T-helper 17 cell (primary cell): ENCODE data around the gene BCAS3. TPM values are rescaled to one million over a fixed set of nuclear protein-coding genes. Genes with fewer than 3 reads are reported as not detected.

Experiments used
- ATAC-seq: fragments of 150-1000 bp; cut with Tn5 transposase; 2 replicates; pipeline ENCODE4 v1.10.0; 2021; ENCODE audit warnings: mild to moderate bottlenecking, moderate library complexity
- DNase-seq, 3 donors: peaks; one replicate each; pipeline versions ENCODE4 v3.0.0 to v3.0.0-alpha.2; 2020 to 2021
- H3K9me3 ChIP-seq: one replicate; pipeline ENCODE4 v1.7.0; 2013; ENCODE audit warnings: low read length, mild to moderate bottlenecking; ENCODE audit not compliant: control insufficient read depth, poor library complexity, severe bottlenecking
- H3K27ac Mint-ChIP-seq: one replicate; pipeline ENCODE4 v1.8.0; 2022; ENCODE audit warnings: mild to moderate bottlenecking, moderate library complexity, mixed read lengths
- H3K27me3 Mint-ChIP-seq: one replicate; pipeline ENCODE4 v1.8.0; 2022; ENCODE audit warnings: mixed read lengths
- H3K36me3 Mint-ChIP-seq: one replicate; pipeline ENCODE4 v1.8.0; 2022; ENCODE audit warnings: low read depth, mixed read lengths
- H3K4me1 Mint-ChIP-seq: one replicate; pipeline ENCODE4 v1.8.0; 2022; ENCODE audit warnings: mild to moderate bottlenecking, mixed read lengths
- H3K4me3 Mint-ChIP-seq: one replicate; pipeline ENCODE4 v1.8.0; 2022; ENCODE audit warnings: mild to moderate bottlenecking, moderate library complexity, mixed read lengths
- total RNA-seq, 4 donors: library from RNA in 2 of 4; stranded (reverse) in 2 of 4; gene quantifications; one replicate each; pipeline ENCODE4 v1.2.3 and lab custom pipeline; 2022 to 2026

BCAS3 gene
- total RNA-seq, 2 donors from 2014 or later: 39.0 to 50.0 TPM

DNA sequence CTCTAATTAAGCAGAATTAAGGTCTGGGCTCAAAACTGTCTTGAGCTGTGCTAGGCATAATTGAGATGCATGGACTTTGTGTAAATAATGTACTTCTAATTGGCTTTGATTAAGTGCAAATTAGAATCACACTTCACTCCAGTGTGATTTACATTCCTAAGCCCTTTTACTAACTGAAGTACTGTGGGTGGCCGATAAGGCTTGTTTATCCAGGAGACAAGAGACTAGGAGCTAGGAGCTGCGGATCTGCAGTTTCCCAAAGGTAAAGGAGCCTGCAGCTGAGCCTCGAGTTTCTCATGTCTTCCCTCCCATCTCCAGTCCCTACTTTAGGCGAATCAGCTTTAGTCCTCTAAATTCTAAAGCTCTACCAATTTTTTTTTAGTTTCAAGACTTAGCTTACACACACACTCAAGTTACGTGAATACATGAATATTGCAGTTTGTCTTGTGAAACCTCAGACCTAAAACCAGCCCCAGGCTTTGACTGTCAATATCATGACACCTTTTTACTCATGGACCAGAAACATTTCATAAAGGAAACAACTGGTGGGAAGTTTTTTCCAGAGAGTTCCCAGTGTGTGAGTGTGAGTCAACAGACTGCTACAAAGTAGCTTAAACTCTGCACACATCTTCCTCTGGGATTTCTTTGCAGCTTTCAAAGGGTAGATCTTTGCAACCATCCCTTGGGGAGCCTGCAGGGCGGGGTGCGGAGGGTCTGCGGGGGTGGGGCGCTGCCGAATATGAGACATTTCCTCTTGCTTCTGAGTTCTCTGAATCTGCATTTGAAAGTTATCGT, 608.1 kb downstream of the BCAS3 start:
- no peak overlapping the region for H3K27ac Mint-ChIP-seq
- H3K9me3 ChIP-seq: no peaks in the 10 kb centered on the region
- no peak for ATAC-seq
- no peak overlapping the region for H3K4me3 Mint-ChIP-seq
- no peaks in the 10 kb centered on the region for H3K36me3 Mint-ChIP-seq
- H3K27me3 Mint-ChIP-seq: no peaks in the 10 kb centered on the region
- no peaks in the 10 kb centered on the region for H3K4me1 Mint-ChIP-seq
- no peak for DNase-seq

DNA sequence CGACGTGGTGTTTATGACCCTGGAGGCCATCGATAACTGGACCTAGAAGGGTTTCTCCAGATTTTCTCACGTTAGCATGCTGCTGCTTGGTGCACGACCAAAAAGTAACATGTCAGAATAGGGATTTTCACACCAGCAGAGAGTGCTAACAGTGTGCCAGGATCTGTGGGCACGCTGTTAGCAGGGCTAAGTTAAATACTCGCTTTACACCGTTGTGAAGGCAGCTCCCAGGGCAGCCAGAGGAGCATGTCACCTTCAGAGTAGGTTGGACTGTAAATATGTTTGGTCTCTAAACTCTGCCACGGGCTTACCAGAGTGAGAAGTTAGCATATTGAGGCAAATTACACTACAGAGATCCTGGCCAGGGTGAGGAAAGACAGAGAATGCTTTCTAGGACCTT, 608.8 kb downstream of the BCAS3 start:
- Mint-ChIP-seq H3K27me3 (no peaks in the 10 kb centered on the region), H3K4me3 (no peak overlapping the region), H3K36me3 (no peaks in the 10 kb centered on the region), H3K27ac (no peak overlapping the region), H3K4me1 (no peaks in the 10 kb centered on the region)
- no peaks in the 10 kb centered on the region for H3K9me3 ChIP-seq
- ATAC-seq (no peak), DNase-seq (no peak)

DNA sequence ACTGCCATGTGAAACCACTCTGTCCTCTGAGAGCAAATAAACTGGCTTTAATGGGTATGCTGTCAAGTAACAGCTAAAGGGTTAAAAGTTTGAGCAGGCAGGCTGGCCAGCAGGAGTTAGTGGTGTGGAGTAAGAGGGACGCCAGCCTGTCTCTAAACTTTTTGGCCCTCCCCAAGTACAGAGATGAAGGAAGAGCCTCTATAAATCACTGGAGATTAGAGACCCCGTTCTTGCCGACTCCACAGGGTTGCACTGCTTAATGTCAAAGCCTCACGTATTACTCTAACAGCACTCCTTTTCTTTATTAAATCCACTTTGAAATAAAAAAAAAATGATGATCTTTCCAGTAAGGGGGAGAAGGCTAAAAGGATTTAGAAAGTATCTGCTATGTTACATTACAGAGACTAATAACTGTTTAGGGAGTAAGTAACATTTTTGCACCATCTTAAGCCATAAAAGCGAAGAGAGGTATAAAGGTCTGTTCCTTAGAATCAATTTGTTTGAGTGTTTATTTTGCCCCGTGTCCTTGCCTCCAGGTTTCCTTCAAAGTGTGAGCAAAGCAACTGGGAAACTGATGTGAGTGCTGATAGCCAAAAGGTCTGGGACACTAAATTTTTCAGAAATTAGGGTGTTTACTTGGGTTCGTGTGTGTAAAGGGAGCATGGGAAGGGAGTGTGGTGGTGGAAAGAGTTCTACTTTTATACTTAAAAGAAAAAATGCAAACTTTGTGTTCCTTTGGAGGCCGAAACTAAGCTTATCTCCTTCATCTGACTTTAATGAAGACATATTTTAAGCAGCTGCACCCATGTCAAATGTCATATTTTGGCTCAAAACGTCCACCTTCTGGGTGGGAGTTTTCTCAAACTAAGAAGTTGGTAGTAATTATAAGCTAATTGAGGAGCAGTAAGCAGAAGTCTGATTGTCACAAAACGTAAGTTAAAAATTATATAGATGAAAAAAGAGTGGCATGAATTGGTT, 612.0 kb downstream of the BCAS3 start:
- peaks cover 2% of the 10 kb centered on the region for H3K4me1 Mint-ChIP-seq
- H3K27me3 Mint-ChIP-seq: no peaks in the 10 kb centered on the region
- DNase-seq (no peak), ATAC-seq (no peak)
- H3K4me3 Mint-ChIP-seq: no peak overlapping the region
- no peak overlapping the region for H3K27ac Mint-ChIP-seq
- no peaks in the 10 kb centered on the region for H3K9me3 ChIP-seq
- H3K36me3 Mint-ChIP-seq: no peaks in the 10 kb centered on the region

DNA sequence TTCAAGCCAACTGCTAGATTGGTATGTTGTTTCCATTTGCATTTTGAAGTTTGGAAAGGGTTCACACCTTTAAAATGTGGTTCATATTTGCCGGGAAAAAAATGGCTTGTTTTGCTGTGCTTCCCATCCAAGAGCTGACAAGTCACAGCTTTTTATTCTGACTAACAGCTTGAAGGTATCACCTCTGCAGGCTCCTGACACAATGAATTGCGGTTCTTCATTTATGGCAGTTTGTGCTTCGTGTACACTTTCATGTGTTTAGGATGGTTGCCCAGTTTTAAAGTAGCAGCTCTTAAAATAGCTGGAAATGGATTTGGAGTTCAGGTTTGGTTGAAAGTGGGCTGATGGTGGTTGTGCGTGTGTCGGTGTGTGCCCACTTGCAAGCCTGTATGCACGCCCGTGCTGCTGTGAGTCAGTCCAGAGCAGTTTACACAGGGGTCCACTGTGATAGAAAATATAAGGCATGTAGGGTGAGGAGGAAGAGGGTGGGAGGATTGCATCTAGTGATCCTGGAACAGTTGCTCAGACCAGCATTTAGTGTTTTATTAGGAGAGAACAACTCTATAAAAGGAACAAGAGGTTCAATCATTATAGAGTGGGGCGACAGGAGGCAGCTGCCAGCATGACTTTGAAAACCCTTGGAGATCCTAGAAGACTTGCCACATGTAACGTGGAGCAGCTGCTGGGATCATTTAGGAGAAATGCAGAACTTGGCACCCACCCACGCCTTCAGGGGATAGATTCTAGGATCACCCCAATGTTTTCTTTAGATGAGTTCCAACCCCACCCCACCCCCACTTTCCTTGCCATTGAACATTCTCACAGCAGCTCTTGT, 614.0 kb downstream of the BCAS3 start:
- DNase-seq (no peak), ATAC-seq (no peak)
- no peaks in the 10 kb centered on the region for H3K27me3 Mint-ChIP-seq
- H3K4me1 Mint-ChIP-seq: peaks cover 3% of the 10 kb centered on the region
- H3K36me3 Mint-ChIP-seq: no peaks in the 10 kb centered on the region
- H3K9me3 ChIP-seq: no peaks in the 10 kb centered on the region
- H3K27ac Mint-ChIP-seq: no peak overlapping the region
- no peak overlapping the region for H3K4me3 Mint-ChIP-seq

DNA sequence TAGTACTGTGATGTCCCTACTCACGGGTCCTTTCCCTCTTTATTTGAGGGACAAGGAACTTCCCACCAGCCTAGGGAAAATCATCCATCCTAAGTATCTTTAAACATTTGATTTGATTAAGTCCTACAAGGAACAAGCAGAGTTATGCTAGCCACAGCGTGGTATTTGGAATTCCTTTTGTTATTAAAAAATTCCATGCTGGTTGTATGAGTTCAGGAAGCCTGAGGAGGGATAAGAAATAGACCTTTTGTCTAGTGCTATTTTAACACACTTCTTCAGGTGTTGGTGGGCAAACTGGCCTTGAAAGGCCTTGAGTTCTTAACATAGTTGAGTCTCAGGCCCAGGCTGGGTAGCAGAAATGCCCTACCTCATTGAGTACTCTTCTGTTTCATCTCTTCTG, 616.6 kb downstream of the BCAS3 start:
- no peak overlapping the region for H3K4me3 Mint-ChIP-seq
- no peaks in the 10 kb centered on the region for H3K9me3 ChIP-seq
- no peaks in the 10 kb centered on the region for H3K27me3 Mint-ChIP-seq
- peaks cover 3% of the 10 kb centered on the region for H3K4me1 Mint-ChIP-seq
- H3K27ac Mint-ChIP-seq: no peak overlapping the region
- DNase-seq (no peak), ATAC-seq (no peak)
- no peaks in the 10 kb centered on the region for H3K36me3 Mint-ChIP-seq

DNA sequence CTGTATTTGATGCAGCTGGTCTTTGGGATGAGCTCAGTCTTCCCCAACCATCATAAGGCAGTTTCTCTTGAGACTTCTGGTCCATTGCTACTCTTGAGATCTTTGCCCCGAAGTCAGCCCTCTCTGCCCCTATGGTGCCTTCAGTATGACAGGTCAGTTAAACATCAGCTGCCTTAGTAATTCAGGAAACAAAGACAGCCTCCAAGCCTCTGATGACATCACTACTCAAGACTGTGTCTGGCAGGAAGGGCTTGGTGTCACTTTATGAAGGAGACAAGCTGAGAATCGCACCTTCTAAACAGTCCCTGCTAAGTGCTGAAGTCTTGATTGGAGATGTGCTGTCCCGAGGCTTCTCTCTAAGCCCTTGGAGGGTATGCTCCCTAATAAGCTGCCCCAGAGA, 617.1 kb downstream of the BCAS3 start:
- no peak for ATAC-seq
- no peak for DNase-seq
- peak overlapping the region; percentile 43 for H3K27ac Mint-ChIP-seq
- H3K4me3 Mint-ChIP-seq: no peak overlapping the region
- H3K27me3 Mint-ChIP-seq: no peaks in the 10 kb centered on the region
- no peaks in the 10 kb centered on the region for H3K36me3 Mint-ChIP-seq
- peaks cover 3% of the 10 kb centered on the region for H3K4me1 Mint-ChIP-seq
- H3K9me3 ChIP-seq: no peaks in the 10 kb centered on the region

DNA sequence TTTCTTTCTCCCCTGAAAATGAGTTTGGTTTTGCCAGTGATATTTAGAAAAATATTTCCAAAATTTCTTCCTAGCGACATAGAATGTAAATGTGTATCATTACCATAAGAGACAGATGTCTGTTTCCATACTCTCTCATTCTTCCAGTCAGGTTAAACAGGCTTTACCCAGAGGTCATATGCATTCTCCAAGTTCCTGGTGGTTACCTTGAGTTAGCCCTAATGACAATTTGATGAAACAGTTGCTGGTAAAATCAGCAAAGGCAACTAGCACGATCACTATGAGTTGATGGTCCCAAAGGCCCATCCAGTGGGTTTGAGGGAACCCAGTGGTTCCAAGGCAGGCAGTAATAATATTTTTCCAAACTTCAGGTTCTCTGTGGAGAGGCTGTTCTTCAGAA, 618.4 kb downstream of the BCAS3 start:
- no peaks in the 10 kb centered on the region for H3K9me3 ChIP-seq
- Mint-ChIP-seq H3K27me3 (no peaks in the 10 kb centered on the region), H3K36me3 (no peaks in the 10 kb centered on the region), H3K27ac (no peak overlapping the region), H3K4me1 (peaks cover 3% of the 10 kb centered on the region), H3K4me3 (no peak overlapping the region)
- no peak for DNase-seq
- no peak for ATAC-seq

DNA sequence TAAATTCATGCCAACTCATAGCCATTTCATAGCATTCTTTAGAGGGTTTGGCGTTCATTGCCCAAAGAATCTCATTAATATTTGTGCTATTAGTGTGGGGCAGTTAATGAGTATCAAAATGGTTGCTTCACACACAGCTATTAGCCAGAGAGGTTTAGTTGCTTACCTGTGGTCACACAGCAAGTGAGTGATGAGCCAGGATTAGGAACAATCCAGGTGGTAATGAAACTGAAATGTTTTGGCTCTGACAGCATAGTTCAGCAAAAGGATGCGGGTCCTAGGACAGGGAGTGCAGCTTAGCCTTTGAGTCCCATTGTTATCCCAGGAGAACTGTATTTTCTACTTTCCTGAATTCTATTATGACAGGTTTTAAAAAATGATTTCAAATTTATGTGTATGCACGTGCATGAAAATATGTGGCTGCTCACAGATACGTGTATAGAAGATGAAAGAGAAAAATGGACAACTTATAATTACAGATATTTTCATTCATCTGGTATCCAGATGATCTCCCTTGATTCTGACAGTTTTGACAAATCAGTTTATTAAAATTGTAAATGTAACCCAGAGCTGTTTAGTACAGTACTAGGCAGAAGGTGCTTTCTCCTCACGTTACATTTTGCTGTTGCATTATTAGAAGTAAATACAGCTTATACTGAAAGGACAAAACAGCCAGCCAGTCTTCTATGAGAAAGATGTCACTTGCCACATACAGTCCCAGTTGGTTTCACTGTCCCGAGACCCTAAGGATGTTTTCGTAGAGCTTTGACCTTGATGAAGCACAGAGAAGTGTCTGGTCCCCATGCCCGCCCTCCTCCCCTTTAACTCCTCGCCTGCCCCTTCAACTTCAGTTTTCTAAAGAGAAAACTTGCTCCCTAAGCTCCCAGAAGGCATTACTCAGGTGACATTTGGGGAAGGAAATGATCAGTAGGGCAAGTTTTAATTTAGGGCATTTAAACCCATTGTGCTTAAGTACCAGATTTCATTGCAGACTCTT, 622.2 kb downstream of the BCAS3 start:
- no peaks in the 10 kb centered on the region for H3K4me1 Mint-ChIP-seq
- no peak for DNase-seq
- ATAC-seq: no peak
- no peaks in the 10 kb centered on the region for H3K9me3 ChIP-seq
- H3K36me3 Mint-ChIP-seq: peaks cover 4% of the 10 kb centered on the region
- no peak overlapping the region for H3K27ac Mint-ChIP-seq
- no peaks in the 10 kb centered on the region for H3K27me3 Mint-ChIP-seq
- H3K4me3 Mint-ChIP-seq: no peak overlapping the region

DNA sequence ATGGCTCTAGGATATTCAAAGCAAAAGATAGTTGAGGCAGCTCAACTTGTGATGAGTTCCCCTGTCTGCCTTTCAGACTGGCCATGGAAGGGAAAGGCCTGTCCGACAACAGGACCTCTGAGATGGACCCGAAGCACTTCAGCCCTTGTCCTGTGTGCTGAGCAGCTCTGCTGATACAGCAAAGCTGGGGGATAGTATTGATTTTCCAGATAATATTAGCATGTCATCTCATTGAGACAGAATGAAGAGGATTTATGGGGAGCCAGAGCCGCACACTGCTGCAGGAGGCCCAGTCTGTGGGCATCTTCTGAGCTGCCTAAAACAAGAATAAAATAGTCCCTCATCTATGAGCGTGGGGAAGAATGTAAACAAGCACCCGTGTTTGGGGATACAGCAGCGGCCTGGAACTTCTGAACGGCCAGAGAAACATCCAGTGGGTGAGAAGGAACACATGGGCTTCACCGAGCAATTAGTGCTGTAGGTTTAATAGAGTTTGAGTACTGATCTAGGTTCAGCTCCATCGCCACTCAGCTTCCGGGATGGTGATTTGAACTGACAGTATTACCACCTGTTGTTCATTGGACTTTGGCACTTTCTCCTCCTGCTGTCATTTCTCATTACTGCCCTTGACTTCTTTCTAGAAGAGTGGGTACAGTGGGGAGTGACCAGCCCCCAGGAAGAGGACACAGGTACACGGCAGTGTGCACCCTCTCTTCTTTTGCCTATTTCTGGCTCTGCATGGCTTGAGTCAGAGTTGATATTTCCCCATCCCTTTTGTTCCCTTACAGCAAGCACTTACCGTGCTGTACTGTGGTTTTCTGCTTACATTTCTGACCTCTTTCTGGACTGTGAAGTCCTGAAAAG, 625.5 kb downstream of the BCAS3 start:
- no peak overlapping the region for H3K27ac Mint-ChIP-seq
- no peaks in the 10 kb centered on the region for H3K4me1 Mint-ChIP-seq
- H3K4me3 Mint-ChIP-seq: no peak overlapping the region
- H3K36me3 Mint-ChIP-seq: peaks cover 4% of the 10 kb centered on the region
- no peaks in the 10 kb centered on the region for H3K9me3 ChIP-seq
- ATAC-seq (no peak), DNase-seq (no peak)
- no peaks in the 10 kb centered on the region for H3K27me3 Mint-ChIP-seq

DNA sequence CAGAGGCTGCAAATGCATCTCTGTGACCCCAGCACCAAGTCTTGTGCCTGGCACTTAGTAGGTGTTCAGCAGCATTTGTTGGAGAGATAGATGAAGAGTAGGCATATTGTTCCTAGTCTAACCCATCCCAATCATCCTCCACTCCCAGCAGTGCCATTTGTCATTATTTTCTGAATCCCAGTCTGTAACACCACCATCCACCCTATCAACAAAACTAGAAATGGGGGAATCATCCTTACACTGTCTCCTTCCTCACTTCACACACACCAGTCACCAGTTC, 626.1 kb downstream of the BCAS3 start:
- Mint-ChIP-seq H3K27me3 (no peaks in the 10 kb centered on the region), H3K4me3 (no peak overlapping the region), H3K36me3 (peaks cover 4% of the 10 kb centered on the region), H3K27ac (no peak overlapping the region), H3K4me1 (no peaks in the 10 kb centered on the region)
- DNase-seq (no peak), ATAC-seq (no peak)
- H3K9me3 ChIP-seq: no peaks in the 10 kb centered on the region

DNA sequence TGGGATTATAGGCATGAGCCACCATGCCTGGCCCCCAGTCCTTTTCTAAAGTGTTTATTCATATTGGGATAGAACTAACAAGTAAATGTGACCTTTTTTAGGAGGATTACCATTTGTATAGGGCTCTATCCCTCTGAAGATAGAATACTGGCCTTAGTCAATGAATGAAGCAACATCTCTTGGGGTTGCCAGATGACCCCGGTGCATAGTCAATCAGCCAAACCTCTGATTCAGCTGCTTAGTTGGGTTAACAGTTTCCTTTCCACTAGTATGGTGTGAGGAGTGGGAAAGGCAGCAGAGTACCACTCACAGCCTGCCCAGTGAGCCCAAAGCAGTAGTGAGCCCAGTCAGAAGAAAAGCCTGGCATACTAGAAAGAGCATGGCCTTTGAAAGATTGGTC, 627.4 kb downstream of the BCAS3 start:
- Mint-ChIP-seq H3K4me1 (no peaks in the 10 kb centered on the region), H3K4me3 (no peak overlapping the region), H3K36me3 (peaks cover 4% of the 10 kb centered on the region), H3K27ac (no peak overlapping the region), H3K27me3 (no peaks in the 10 kb centered on the region)
- no peaks in the 10 kb centered on the region for H3K9me3 ChIP-seq
- ATAC-seq: no peak
- DNase-seq: no peak

DNA sequence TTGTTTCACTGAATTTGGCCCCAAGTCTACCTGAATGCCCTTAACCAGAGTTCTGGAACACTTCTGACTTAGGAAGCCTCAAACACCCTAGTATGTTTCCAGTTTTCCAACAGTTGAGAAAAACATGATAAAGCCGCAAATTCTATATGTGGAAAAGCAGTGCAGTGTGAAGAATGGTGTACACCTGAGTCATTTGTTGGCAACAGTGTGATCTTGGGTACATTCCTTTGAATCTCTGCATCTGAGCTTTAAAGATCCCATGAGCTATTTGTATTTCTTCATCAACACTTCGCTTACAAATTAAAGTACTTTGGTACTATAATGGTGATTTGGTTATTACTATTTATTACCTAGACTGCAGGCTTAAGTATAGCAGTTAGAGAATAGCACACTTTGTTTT, 628.4 kb downstream of the BCAS3 start:
- Mint-ChIP-seq H3K4me3 (no peak overlapping the region), H3K36me3 (peaks cover 4% of the 10 kb centered on the region), H3K27ac (no peak overlapping the region), H3K27me3 (no peaks in the 10 kb centered on the region), H3K4me1 (no peaks in the 10 kb centered on the region)
- DNase-seq (no peak), ATAC-seq (no peak)
- H3K9me3 ChIP-seq: no peaks in the 10 kb centered on the region
